ENCODE results near the gene LDLR. TPM values are rescaled to one million over a fixed set of nuclear protein-coding genes. Genes with fewer than 3 reads are reported as not detected.

LDLR gene
- total and polyA plus RNA-seq, 2 of the 4 experiments (the other 2 are of a cell fraction): 45.2 to 53.8 TPM

GRCh38 chr19:11041966-11042627, 47.2 kb upstream of the LDLR start:
- peaks cover 38 to 43% of the 10 kb centered on the region in 2 experiments for H3K79me1 ChIP-seq (ENCODE audit: low read depth in 1 of 2, low read length in 2 of 2)
- ATAC-seq (ENCODE audit: low read depth): no peak
- CTCF ChIA-PET: no interaction called here
- H3K56ac ChIP-seq (ENCODE audit: extremely low read depth, insufficient read depth, low read length): no peak overlapping the region
- H2AK9ac ChIP-seq (replicated peaks; ENCODE audit: low read depth, low read length, poor library complexity): no peak overlapping the region
- no peaks in the 10 kb centered on the region for H3K27me3 ChIP-seq (ENCODE audit: control insufficient read depth, insufficient read depth, low read length)
- intact Hi-C loops (cut with micrococcal nuclease): no loop called here
- TF ChIP-seq NFE2L2 (IDR thresholded peaks at IDR 0.05; ENCODE audit: low read depth, low read length): no peak
- no peak for TF ChIP-seq POLR2A (IDR thresholded peaks at IDR 0.05; ENCODE audit: low read depth, low read length)
- no peak for TF ChIP-seq ELK1 (IDR thresholded peaks at IDR 0.05; ENCODE audit: borderline replicate concordance, low read depth, low read length)
- no peak for TF ChIP-seq RCOR1 (IDR thresholded peaks at IDR 0.05; ENCODE audit: insufficient replicate concordance, low read length)
- no peak for TF ChIP-seq BHLHE40 (IDR thresholded peaks at IDR 0.05; ENCODE audit: low read depth, low read length)
- no peak for TF ChIP-seq RAD21 (IDR thresholded peaks at IDR 0.05; ENCODE audit: low read length)
- TF ChIP-seq SMC3 (IDR thresholded peaks at IDR 0.05; ENCODE audit: low read depth, low read length): no peak
- TF ChIP-seq CEBPB (IDR thresholded peaks at IDR 0.05; ENCODE audit: low read depth, low read length): no peak
- no peak for TF ChIP-seq RFX5 (IDR thresholded peaks at IDR 0.05; ENCODE audit: low read depth, low read length)
- TF ChIP-seq, protein P1, sequence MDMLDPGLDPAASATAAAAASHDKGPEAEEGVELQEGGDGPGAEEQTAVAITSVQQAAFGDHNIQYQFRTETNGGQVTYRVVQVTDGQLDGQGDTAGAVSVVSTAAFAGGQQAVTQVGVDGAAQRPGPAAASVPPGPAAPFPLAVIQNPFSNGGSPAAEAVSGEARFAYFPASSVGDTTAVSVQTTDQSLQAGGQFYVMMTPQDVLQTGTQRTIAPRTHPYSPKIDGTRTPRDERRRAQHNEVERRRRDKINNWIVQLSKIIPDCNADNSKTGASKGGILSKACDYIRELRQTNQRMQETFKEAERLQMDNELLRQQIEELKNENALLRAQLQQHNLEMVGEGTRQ (IDR thresholded peaks at IDR 0.05; ENCODE audit: low read depth, low read length): no peak
- TF ChIP-seq MAFK (IDR thresholded peaks at IDR 0.05; ENCODE audit: low read depth, low read length): no peak
- no peak for TF ChIP-seq FOS (IDR thresholded peaks at IDR 0.05; ENCODE audit: low read depth, low read length)
- no peak for TF ChIP-seq MXI1 (IDR thresholded peaks at IDR 0.05; ENCODE audit: borderline replicate concordance, low read depth, low read length)
- TF ChIP-seq, protein P2, sequence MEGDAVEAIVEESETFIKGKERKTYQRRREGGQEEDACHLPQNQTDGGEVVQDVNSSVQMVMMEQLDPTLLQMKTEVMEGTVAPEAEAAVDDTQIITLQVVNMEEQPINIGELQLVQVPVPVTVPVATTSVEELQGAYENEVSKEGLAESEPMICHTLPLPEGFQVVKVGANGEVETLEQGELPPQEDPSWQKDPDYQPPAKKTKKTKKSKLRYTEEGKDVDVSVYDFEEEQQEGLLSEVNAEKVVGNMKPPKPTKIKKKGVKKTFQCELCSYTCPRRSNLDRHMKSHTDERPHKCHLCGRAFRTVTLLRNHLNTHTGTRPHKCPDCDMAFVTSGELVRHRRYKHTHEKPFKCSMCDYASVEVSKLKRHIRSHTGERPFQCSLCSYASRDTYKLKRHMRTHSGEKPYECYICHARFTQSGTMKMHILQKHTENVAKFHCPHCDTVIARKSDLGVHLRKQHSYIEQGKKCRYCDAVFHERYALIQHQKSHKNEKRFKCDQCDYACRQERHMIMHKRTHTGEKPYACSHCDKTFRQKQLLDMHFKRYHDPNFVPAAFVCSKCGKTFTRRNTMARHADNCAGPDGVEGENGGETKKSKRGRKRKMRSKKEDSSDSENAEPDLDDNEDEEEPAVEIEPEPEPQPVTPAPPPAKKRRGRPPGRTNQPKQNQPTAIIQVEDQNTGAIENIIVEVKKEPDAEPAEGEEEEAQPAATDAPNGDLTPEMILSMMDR (conservative IDR thresholded peaks at IDR 0.05; ENCODE audit: low read depth, low read length): no peak
- TF ChIP-seq MAZ (IDR thresholded peaks at IDR 0.05; ENCODE audit: borderline replicate concordance, low read depth, low read length): no peak
- no peak overlapping the region for H4K91ac ChIP-seq (ENCODE audit: insufficient read depth, low read depth, low read length)
- BruUV-seq (replicated peaks): no TSS peak
- WGBS, 2 experiments (ENCODE audit: extremely low coverage in 2 of 2, insufficient read length in 1 of 2): 95% methylated on average over 4 of the region's 13 CpGs; no CpG with 5 or more reads in 1 of the 2 experiments
- no peak overlapping the region for H4K5ac ChIP-seq (ENCODE audit: low read depth, low read length)
- POLR2A ChIA-PET (ENCODE audit: unreplicated experiment): no interaction called here
- dilution Hi-C loops (cut with HindIII; ENCODE audit: low sequenced_read_pairs, unreplicated experiment): no loop called here
- H3K9ac ChIP-seq (ENCODE audit: low read depth, low read length): no peak overlapping the region
- no peak overlapping the region for H3K27ac ChIP-seq (ENCODE audit: insufficient read depth, low read length)
- H2BK20ac ChIP-seq (ENCODE audit: low read depth, low read length): no peak overlapping the region
- no peaks in the 10 kb centered on the region for H3K4me1 ChIP-seq (ENCODE audit: control insufficient read depth, insufficient read depth, low read length)
- no peak overlapping the region for H3K14ac ChIP-seq (replicated peaks; ENCODE audit: low read depth, low read length)
- no peaks in the 10 kb centered on the region for H3K9me3 ChIP-seq (ENCODE audit: control insufficient read depth, insufficient read depth, low read length)
- no peak overlapping the region for H2AFZ ChIP-seq (replicated peaks; ENCODE audit: low read length, poor library complexity)
- no peaks in the 10 kb centered on the region for H3K9me1 ChIP-seq (ENCODE audit: insufficient read depth, low read length)
- H3K4ac ChIP-seq (ENCODE audit: low read depth, low read length): no peak overlapping the region
- peaks cover 60% of the 10 kb centered on the region for H3K36me3 ChIP-seq (ENCODE audit: control insufficient read depth, insufficient read depth, low read length)
- in situ Hi-C loops (cut with MboI; ENCODE audit: low sequenced_read_pairs): no loop called here
- no peak for DNase-seq
- H3K4me3 ChIP-seq (ENCODE audit: insufficient read depth, low read depth, low read length): no peak overlapping the region
- H3K18ac ChIP-seq (ENCODE audit: low read depth, low read length): no peak overlapping the region
- H2BK5ac ChIP-seq (ENCODE audit: low read depth, low read length, poor library complexity, severe bottlenecking): no peak overlapping the region
- H2AK5ac ChIP-seq (ENCODE audit: low read depth, low read length): no peak overlapping the region
- no peak overlapping the region for H2BK15ac ChIP-seq (ENCODE audit: low read depth, low read length)
- no peak overlapping the region for H3K23ac ChIP-seq (ENCODE audit: low read depth, low read length)
- no peak overlapping the region for H4K8ac ChIP-seq (ENCODE audit: low read depth in 2 of 2, low read length in 2 of 2)
- peaks cover 3% of the 10 kb centered on the region; the same call in 1 of the 2 replicates for H4K20me1 ChIP-seq (ENCODE audit: insufficient read depth, low read length)
- H2BK120ac ChIP-seq (ENCODE audit: low read depth, low read length): no peak overlapping the region
- no peak overlapping the region for H3K4me2 ChIP-seq (ENCODE audit: low read depth, low read length)
